ENCODE results near the gene ANKS6. TPM values are rescaled to one million over a fixed set of nuclear protein-coding genes. Genes with fewer than 3 reads are reported as not detected.

ANKS6 gene
- polyA plus RNA-seq, 1 experiment, result 13.0 TPM

DNA sequence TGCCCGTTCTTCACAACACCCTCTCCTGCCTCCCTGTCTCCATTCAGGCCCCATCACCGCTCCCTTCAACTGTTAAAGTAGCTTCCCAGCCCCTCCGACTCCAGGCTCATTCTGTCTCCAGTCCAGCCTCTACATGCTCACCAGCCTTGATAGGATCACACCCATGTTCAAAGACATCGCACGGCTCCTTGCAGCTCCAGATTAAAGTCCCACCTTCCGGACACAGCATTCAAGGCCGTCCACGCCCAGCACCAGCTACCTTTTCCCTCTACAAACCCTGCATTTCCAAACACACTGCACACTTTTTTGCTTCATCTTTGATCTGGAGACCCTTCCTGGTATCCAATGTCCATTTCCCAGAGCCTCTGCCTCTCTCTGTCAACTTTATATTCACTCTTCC lies 94.0 kb downstream of the ANKS6 start:
- no peak overlapping the region for H3K4me3 ChIP-seq (ENCODE audit: low read depth, low read length)
- H3K27me3 ChIP-seq (ENCODE audit: control insufficient read depth, insufficient read depth, low read length), result peaks cover 15% of the 10 kb centered on the region
- TF ChIP-seq, protein P1, sequence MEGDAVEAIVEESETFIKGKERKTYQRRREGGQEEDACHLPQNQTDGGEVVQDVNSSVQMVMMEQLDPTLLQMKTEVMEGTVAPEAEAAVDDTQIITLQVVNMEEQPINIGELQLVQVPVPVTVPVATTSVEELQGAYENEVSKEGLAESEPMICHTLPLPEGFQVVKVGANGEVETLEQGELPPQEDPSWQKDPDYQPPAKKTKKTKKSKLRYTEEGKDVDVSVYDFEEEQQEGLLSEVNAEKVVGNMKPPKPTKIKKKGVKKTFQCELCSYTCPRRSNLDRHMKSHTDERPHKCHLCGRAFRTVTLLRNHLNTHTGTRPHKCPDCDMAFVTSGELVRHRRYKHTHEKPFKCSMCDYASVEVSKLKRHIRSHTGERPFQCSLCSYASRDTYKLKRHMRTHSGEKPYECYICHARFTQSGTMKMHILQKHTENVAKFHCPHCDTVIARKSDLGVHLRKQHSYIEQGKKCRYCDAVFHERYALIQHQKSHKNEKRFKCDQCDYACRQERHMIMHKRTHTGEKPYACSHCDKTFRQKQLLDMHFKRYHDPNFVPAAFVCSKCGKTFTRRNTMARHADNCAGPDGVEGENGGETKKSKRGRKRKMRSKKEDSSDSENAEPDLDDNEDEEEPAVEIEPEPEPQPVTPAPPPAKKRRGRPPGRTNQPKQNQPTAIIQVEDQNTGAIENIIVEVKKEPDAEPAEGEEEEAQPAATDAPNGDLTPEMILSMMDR (IDR thresholded peaks at IDR 0.05; ENCODE audit: insufficient read depth, low read depth, low read length), result no peak

DNA sequence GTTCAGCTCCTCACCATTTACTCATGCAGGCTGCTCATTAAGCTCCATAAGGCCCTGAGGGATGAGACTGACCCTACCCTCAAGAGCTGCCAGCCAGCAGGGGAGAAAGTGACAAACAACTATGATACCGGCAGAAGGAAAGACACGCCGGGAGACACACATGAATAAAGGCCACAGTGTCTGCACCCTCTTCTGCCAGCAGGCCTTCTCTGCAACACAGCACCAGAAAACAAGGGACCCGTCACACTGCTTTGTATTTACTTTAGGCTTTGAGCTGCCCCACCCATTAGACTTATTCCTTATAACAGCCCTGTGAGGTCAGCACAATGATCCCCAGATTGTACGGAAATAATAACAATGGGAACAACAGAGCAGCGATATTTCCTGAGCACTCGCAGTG lies 94.8 kb downstream of the ANKS6 start:
- Histone ChIP-seq H3K27me3 (ENCODE audit: control insufficient read depth, insufficient read depth, low read length) (peaks cover 13% of the 10 kb centered on the region), H3K36me3 (ENCODE audit: control insufficient read depth, insufficient read depth, low read length) (no peaks in the 10 kb centered on the region), H3K4me3 (ENCODE audit: low read depth, low read length) (no peak overlapping the region)
- CTCF ChIA-PET, result interaction anchor here (0.6 to 0.8 kb wide), 2 partner anchors 246 to 386 kb away, joined by 4 read pairs; no protein-coding TSS in a partner anchor
- DNase-seq (ENCODE audit: low read depth), result no peak
- TF ChIP-seq, protein P1 (IDR thresholded peaks at IDR 0.05; ENCODE audit: insufficient read depth, low read depth, low read length), result no peak
- POLR2A ChIA-PET, result no interaction called here

More for the DNA sequence above, 94.0 kb downstream of the ANKS6 start:
- no peak for DNase-seq (ENCODE audit: low read depth)
- POLR2A ChIA-PET, result no interaction called here
- CTCF ChIA-PET, result no interaction called here
- no peaks in the 10 kb centered on the region for H3K36me3 ChIP-seq (ENCODE audit: control insufficient read depth, insufficient read depth, low read length)

DNA sequence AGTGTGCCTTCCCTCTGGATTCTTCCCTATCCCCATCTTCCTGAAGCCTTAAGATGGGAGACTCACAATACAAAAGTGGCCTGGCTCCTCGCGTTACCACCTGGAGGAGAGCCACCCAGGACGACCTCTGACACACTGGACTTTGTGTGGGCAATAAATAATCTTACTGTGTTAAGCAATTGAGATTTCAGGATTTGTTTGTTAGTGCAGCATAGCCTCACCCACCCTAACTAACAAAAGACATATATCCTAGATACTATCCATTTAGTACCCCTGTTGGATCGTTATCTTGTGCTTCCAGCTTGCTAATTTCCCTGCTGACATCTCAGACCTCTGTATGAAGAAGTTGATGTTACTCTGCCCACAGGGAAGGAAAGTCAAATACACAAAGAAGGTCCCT lies 95.6 kb downstream of the ANKS6 start:
- TF ChIP-seq, protein P1 (IDR thresholded peaks at IDR 0.05; ENCODE audit: insufficient read depth, low read depth, low read length), result no peak
- H3K27me3 ChIP-seq (ENCODE audit: control insufficient read depth, insufficient read depth, low read length), result peaks cover 10% of the 10 kb centered on the region
- DNase-seq (ENCODE audit: low read depth), result no peak
- CTCF ChIA-PET, result interaction anchor here (0.8 to 2.6 kb wide), 2 partner anchors 385 kb away, joined by 4 to 7 read pairs; no protein-coding TSS in a partner anchor
- no peak overlapping the region for H3K4me3 ChIP-seq (ENCODE audit: low read depth, low read length)
- H3K36me3 ChIP-seq (ENCODE audit: control insufficient read depth, insufficient read depth, low read length), result no peaks in the 10 kb centered on the region
- POLR2A ChIA-PET, result no interaction called here

DNA sequence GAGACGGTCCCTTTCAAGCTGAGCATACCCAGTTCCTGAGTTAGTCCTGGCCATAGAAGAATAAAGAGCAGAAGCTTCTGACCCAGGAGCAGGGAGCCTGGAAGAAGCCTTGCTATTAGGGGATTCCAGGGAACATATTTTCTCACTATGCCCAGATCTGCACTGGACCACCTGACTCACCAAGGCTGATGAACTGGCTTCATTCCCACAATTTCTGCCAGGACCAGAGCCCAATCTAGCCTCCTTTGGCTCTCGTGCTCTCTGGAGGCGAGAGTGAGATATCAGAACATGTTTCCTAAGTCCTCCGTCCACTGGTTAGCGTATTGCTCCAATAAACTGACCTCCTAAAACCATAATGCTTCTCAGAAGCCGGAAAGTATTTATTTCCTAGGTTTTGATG lies 97.5 kb downstream of the ANKS6 start:
- Histone ChIP-seq H3K4me3 (ENCODE audit: low read depth, low read length) (no peak overlapping the region), H3K27me3 (ENCODE audit: control insufficient read depth, insufficient read depth, low read length) (peaks cover 7% of the 10 kb centered on the region), H3K36me3 (ENCODE audit: control insufficient read depth, insufficient read depth, low read length) (no peaks in the 10 kb centered on the region)
- no peak for DNase-seq (ENCODE audit: low read depth)
- CTCF ChIA-PET, result interaction anchor here (1.2 to 2.6 kb wide), 3 partner anchors 17 to 383 kb away, joined by 3 to 7 read pairs (median 4); no protein-coding TSS in a partner anchor
- POLR2A ChIA-PET, result no interaction called here
- TF ChIP-seq, protein P1 (IDR thresholded peaks at IDR 0.05; ENCODE audit: insufficient read depth, low read depth, low read length), result no peak

DNA sequence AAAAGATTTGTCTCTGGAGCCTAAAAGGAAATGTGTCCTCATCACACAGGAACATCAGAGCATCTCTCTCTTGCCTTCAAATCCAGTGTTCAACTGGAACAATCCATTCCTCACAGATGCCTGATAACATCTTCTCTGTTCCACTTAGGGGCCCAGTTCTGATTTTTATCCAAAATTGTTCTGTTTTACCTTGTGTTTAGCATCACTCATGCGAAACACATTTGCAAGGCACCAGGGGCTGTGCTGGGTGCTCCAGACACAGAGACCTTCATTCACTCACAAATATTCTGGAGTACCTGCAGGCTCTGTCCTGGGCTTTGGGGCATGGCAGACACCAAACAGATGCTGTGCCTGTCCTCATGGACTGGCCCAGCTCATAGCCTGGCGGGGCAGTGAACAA lies 101.4 kb downstream of the ANKS6 start:
- TF ChIP-seq, protein P1 (IDR thresholded peaks at IDR 0.05; ENCODE audit: insufficient read depth, low read depth, low read length), result no peak
- Histone ChIP-seq H3K27me3 (ENCODE audit: control insufficient read depth, insufficient read depth, low read length) (peaks cover 7% of the 10 kb centered on the region), H3K36me3 (ENCODE audit: control insufficient read depth, insufficient read depth, low read length) (no peaks in the 10 kb centered on the region), H3K4me3 (ENCODE audit: low read depth, low read length) (no peak overlapping the region)
- DNase-seq (ENCODE audit: low read depth), result no peak
- ChIA-PET POLR2A (interaction anchor here (0.5 kb wide), 1 partner anchor 91 kb away, joined by 3 read pairs; no protein-coding TSS in a partner anchor), CTCF (interaction anchor here (1.1 to 1.2 kb wide), 2 partner anchors 10 to 12 kb away, joined by 3 to 5 read pairs; no protein-coding TSS in a partner anchor)

All from BJ (cell line).